ENCODE data around the gene PRDM15.

PRDM15 gene

GRCh38 chr21:41836166-41837015 is 42.8 kb downstream of the PRDM15 start:
- DNase-seq: no peak

GRCh38 chr21:41835711-41836154 is 43.4 kb downstream of the PRDM15 start:
- DNase-seq: no peak

GRCh38 chr21:41834926-41835663 is 44.0 kb downstream of the PRDM15 start:
- DNase-seq: no peak

DNA sequence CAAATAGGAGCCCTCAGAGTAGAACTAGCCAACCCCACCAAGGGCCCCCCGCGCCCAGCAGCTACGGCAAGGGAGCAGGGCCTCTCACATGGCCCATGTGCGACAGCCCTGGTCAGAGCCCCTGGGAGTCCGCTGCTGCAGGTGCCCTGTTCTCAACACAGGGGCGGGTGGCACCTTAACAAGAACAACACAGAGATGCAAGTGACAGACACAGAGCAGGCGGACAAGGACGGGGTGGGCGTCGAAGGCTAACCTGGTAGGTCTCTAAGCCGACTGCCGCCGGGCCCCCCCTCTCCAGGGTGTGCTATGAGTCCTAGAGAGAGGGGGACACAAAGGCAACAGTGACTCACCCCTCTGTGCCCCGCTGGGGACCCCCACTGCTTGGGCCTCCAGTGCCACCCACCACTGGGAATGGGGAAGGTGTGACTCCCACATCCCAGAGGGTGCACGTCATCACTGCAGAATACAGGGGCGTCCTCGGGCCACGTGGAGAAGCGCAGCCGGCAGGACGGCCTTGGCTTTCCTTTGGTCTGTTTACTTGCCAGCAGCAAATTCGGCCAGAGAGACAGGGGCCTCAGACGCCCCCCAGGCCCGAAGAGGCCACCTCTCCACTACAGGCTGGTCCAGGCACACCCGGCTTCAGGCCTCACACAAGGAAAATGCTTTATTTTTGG is 44.8 kb downstream of the PRDM15 start:
- no peak for DNase-seq

DNA sequence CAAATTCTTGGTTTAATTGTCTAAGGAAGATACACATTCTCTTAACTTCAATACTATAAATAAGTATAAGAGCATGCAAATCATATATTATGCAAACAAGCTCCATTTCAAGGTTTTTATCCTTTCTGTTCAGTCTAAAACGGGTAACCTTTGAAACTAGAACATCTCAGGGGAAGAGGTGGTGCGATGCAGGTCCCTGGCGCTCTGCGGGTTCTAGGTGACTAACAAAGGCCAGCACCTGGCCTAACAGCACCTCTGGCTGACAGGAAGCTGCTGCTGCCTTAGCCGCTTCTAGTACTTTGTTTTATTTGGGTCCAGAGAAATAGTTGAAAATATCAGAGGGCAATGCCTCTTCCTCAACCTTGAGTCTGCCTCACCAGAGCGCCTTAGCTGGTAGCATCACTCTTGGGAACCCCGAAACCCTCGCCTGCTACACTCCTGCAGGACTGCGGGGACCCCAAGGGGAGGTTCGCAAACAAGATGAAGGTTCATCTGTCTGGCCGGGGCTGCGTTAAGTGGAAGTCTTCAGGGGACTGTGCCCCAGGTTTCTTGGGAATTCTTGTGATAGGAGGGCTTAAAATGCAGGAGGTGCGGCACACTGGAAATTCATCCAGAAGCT is 45.5 kb downstream of the PRDM15 start:
- no peak for DNase-seq

GRCh38 chr21:41832596-41833496 is 46.3 kb downstream of the PRDM15 start:
- DNase-seq: no peak

DNA sequence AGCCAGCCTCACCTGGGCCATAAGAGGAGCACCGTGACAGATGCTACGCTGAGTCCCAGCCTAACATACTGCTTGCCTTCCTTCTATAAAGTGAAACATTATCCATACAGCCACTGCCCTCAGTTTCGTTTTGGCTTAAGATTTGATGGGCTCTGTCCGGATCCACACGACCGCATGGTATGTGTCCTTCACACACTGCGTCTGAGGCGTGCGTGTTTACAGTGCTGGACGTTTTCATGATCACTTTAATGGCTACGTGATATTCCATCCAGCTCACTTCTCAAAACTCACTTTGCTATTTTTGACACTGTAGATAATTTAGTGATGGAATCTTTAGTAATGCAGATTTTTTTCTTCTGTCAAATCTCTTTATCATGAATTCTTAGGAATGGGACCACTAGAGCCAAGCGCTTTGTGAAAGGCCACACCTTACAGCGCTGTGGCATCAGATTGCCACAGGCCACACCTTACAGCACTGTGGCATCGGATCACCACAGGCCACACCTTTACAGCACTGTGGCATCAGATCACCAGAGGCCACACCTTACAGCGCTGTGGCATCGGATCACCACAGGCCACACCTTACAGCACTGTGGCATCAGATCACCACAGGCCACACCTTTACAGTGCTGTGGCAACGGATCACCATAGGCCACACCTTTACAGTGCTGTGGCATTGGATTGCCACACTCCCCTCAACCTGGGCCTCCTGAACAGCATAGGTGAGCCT is 47.1 kb downstream of the PRDM15 start:
- DNase-seq: no peak

- no peak for DNase-seq
Measured at GRCh38 chr21:41831453-41831831, 47.7 kb downstream of the PRDM15 start.

GRCh38 chr21:41830764-41831452 is 48.2 kb downstream of the PRDM15 start:
- no peak for DNase-seq

DNA sequence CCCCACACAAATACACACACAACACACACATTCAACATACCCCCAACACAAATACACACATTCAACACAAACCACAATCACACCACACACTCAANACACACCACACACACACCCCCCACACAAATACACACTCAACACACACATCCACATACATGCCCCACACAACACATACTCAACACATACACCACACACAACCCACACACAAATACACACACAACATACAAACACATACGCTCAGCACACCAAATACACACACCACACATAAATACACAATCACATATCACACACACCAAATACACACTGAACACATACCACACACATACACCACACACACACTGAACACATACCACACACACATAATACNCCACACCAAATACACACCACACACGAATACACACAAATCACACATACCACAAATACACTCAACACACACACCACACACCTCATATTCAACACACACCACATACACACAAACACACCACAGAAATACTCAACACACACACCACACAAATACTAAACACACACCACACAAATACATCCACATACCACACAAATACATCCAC is 48.9 kb downstream of the PRDM15 start:
- no peak for DNase-seq

GRCh38 chr21:41828884-41829360 is 50.2 kb downstream of the PRDM15 start:
- DNase-seq: no peak

DNA sequence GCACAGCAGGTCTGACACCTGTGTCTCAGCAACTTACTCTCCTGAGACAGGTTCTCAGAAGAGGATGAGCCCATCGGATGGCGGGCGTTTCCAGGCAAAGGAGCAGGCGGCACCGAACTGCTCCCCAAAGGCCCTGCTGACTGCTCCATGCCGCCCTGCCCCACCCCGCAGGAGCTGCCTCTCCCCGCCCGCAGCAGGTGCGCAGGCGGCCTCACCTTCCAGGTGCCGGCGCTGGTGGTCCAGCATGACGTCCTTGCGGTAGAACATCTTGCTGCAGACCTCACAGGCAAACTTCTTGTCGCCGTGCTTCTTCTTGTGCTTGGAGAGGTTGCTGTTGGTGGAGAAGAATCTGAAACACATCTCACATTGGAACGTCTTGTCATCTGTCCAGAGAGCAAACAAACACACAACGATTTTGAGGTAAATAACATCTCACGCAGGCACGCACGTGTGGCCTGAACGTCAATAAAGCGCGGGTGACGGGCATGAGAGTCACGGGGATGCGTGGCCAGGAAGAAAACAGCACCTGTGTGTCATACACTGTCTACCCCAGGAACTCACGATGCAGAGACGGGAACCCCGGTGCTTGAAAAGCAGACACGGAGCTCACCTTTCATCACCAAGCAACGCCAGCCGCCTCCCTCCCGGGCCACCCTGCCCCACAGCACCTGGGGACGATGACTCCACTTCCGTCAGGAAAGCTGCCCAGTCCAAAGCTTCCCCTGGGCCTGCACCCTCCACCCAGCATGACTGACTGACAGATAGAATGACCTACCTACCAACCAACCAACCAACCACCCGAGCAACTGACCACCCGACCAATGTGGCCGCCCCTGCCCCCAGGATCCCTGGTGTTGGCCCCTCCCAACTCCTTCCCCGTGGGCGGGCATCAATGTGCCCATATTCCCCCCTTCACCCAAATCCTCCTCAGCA is 50.9 kb downstream of the PRDM15 start:
- DNase-seq: no peak

DNA sequence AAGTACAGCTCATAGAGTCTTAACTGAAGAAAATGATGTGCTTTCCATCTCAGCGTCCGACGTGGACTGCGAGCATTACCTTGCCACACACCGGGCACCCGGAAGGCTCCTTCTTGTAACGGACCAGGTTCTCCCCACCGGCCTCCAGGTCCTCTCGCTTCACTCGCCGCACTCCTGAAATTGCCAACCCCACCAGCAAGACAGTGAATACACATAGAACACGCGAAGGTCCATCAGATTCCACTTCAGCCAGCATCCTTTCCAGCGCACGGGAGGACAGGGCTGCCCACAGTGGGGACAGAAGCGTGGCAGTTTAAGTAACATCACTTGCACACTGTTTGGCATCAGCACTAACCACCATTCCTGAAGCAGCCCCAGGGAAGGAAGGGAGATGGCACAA is 53.3 kb downstream of the PRDM15 start:
- no peak for DNase-seq

- DNase-seq: no peak
Measured at GRCh38 chr21:41825216-41825615, 53.9 kb downstream of the PRDM15 start.

- no peak for DNase-seq
Measured at GRCh38 chr21:41824466-41825207, 54.5 kb downstream of the PRDM15 start.

DNA sequence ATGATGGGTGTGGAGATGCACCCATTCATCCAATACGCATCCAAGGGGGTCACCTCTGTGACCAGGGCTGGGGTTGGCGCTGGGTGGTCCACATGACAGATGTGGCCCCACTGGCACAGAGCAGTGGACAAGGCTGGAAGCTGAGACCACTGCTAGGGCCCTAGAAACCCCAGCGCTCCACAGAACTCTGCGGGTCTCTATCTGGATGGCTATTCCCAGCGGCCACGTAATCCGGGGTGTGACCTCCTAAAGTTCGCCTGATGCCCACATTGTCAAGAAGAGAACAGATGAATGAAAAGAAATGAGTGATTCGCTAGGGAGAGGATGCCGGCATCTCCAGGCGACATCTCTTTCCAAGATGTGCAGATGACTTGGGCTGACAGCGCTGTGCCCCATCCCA is 55.2 kb downstream of the PRDM15 start:
- DNase-seq: no peak

- DNase-seq: no peak
Measured at GRCh38 chr21:41823166-41823565, 56.0 kb downstream of the PRDM15 start.

GRCh38 chr21:41821756-41822431 is 57.2 kb downstream of the PRDM15 start:
- no peak for DNase-seq

Data from CD4-positive, alpha-beta T cell treated with Interferon gamma for 1 hour (primary cell).